Lung (tissue), 12 donors: ENCODE data around the gene HOXD11. TPM values are rescaled to one million over a fixed set of nuclear protein-coding genes. Genes with fewer than 3 reads are reported as not detected.

Experiments
- ATAC-seq: fragments of 200-7000 bp; cut with Tn5 transposase; one replicate; pipeline ENCODE4 v1.9.1; 2020; ENCODE audit warnings: moderate number of reproducible peaks; ENCODE audit not compliant: insufficient read depth, low FRiP score
- DNase-seq, 3 donors: peaks; one replicate each; pipeline ENCODE4 v3.0.0-alpha.2; 2013 to 2017
- H3K27ac ChIP-seq, 2 donors: one replicate each; pipeline ENCODE4 v1.5.1; 2013; ENCODE audit warnings: mild to moderate bottlenecking in 2 of 2, moderate library complexity in 2 of 2, control low read depth in 1 of 2, inconsistent platforms in 1 of 2, low read depth in 1 of 2, low read length in 1 of 2
- H3K27me3 ChIP-seq, 3 donors: one replicate each; pipeline ENCODE4 v1.5.1; 2013; ENCODE audit warnings: low read length in 2 of 3; ENCODE audit not compliant: control insufficient read depth in 3 of 3, insufficient read depth in 3 of 3
- H3K36me3 ChIP-seq, 4 donors: one replicate each; pipeline ENCODE4 v1.5.1; 2013; ENCODE audit warnings: low read length in 4 of 4, mild to moderate bottlenecking in 1 of 4, moderate library complexity in 1 of 4; ENCODE audit not compliant: control insufficient read depth in 4 of 4, insufficient read depth in 4 of 4
- H3K4me1 ChIP-seq, 5 donors: one replicate each; pipeline ENCODE4 v1.5.1; 2013; ENCODE audit warnings: low read length in 5 of 5, mild to moderate bottlenecking in 2 of 5, moderate library complexity in 1 of 5; ENCODE audit not compliant: control insufficient read depth in 5 of 5, insufficient read depth in 5 of 5
- H3K4me3 ChIP-seq: one replicate; pipeline ENCODE4 v1.5.1; 2013; ENCODE audit warnings: mild to moderate bottlenecking, control low read depth, moderate library complexity
- H3K9ac ChIP-seq, 2 donors: one replicate each; pipeline ENCODE4 v1.5.1; 2013; ENCODE audit warnings: low read length in 2 of 2, control low read depth in 1 of 2; ENCODE audit not compliant: insufficient read depth in 1 of 2
- H3K9me3 ChIP-seq, 4 donors: one replicate each; pipeline ENCODE4 v1.5.1; 2013; ENCODE audit warnings: low read length in 3 of 4, mild to moderate bottlenecking in 1 of 4, moderate library complexity in 1 of 4; ENCODE audit not compliant: control insufficient read depth in 4 of 4, insufficient read depth in 3 of 4
- WGBS, 2 donors: extraction: QIAGEN DNeasy Blood & Tissue Kit; methylation state at CpG; one replicate each; pipeline ENCODE4 v1.1.7; 2013; 5-methylcytosine and 5-hydroxymethylcytosine counted together
- polyA plus RNA-seq, 2 donors: library from polyadenylated mRNA; stranded (reverse); fragments of 200-250 nt; gene quantifications; one replicate each; pipeline ENCODE4 v1.2.1, GENCODE V29; 2013
- total RNA-seq, 2 donors: library from RNA; depleted of rRNA in 1 of 2; stranded (reverse); fragments of >200 nt in 1 of 2; gene quantifications; one replicate each; pipeline ENCODE4 v1.2.1, GENCODE V29; 2014 to 2021
- TF ChIP-seq, protein P1 (sequence below): IDR thresholded peaks from 2 replicates; pipeline ENCODE4 v1.5.1; 2012; ENCODE audit warnings: mild to moderate bottlenecking; ENCODE audit errors: control extremely low read depth, extremely low read depth
- donor health status: control.
- donor health status: control.
- donor health status: Bipolar disorder and iron deficiency.
- donor health status: healthy.
- donor health status: DM: yes; HTN: yes; CAD: no.

HOXD11 gene
- total and polyA plus RNA-seq, 4 donors = not detected

- Histone ChIP-seq H3K9me3 (peaks cover 0 to 4% (median 0%) of the 10 kb centered on the region in 4 donors), H3K4me3 (no peak overlapping the region), H3K4me1 (peaks cover 0 to 8% (median 5%) of the 10 kb centered on the region in 5 donors), H3K9ac (no peak overlapping the region), H3K27me3 (peaks cover 20 to 89% (median 88%) of the 10 kb centered on the region in 3 donors), H3K36me3 (no peaks in the 10 kb centered on the region), H3K27ac (no peak overlapping the region)
- WGBS, 2 donors = 2 to 3% methylated on average over 35 to 43 of the region's 43 CpGs
- DNase-seq (no peak), ATAC-seq (peak; percentile 21)
- TF ChIP-seq, protein P1, sequence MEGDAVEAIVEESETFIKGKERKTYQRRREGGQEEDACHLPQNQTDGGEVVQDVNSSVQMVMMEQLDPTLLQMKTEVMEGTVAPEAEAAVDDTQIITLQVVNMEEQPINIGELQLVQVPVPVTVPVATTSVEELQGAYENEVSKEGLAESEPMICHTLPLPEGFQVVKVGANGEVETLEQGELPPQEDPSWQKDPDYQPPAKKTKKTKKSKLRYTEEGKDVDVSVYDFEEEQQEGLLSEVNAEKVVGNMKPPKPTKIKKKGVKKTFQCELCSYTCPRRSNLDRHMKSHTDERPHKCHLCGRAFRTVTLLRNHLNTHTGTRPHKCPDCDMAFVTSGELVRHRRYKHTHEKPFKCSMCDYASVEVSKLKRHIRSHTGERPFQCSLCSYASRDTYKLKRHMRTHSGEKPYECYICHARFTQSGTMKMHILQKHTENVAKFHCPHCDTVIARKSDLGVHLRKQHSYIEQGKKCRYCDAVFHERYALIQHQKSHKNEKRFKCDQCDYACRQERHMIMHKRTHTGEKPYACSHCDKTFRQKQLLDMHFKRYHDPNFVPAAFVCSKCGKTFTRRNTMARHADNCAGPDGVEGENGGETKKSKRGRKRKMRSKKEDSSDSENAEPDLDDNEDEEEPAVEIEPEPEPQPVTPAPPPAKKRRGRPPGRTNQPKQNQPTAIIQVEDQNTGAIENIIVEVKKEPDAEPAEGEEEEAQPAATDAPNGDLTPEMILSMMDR = no peak
Measured at GRCh38 chr2:176129813-176130146, 22.7 kb downstream of the HOXD11 start.

DNA sequence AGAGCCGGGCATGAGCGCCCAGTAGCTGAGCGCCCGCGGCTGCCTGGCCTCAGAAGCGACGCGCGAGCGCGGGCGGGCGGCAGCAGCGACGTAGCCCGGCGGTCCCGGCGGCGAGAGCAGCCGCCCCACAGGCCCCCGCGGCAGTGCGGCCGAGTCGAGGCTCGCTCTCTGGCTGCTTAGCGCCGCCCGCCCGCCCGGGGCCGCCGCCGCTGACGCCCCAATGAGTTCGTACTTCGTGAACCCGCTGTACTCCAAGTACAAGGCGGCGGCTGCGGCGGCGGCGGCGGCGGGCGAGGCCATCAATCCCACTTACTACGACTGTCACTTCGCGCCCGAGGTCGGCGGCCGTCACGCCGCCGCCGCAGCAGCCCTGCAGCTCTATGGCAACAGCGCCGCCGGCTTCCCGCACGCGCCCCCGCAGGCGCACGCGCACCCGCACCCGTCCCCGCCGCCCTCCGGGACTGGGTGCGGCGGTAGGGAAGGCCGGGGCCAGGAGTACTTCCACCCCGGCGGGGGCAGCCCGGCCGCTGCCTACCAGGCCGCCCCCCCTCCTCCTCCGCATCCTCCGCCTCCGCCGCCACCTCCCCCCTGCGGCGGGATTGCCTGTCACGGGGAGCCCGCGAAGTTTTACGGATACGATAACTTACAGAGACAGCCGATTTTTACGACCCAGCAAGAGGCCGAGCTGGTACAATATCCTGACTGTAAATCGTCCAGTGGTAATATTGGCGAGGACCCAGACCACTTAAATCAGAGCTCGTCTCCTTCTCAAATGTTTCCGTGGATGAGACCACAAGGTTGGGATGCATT, 23.3 kb downstream of the HOXD11 start:
- Histone ChIP-seq H3K9ac (no peak overlapping the region), H3K4me1 (peaks cover 0 to 8% (median 5%) of the 10 kb centered on the region in 5 donors), H3K27ac (no peak overlapping the region), H3K36me3 (no peaks in the 10 kb centered on the region), H3K4me3 (no peak overlapping the region), H3K9me3 (peaks cover 0 to 4% (median 0%) of the 10 kb centered on the region in 4 donors), H3K27me3 (peaks cover 14 to 89% (median 88%) of the 10 kb centered on the region in 3 donors)
- TF ChIP-seq, protein P1 = no peak
- WGBS, 2 donors = 1 to 4% methylated on average over 60 to 99 of the region's 100 CpGs
- ATAC-seq = no peak
- DNase-seq = no peak

GRCh38 chr2:176130957-176131847, 24.1 kb downstream of the HOXD11 start:
- no peak for ATAC-seq

More at GRCh38 chr2:176130957-176131847, 24.1 kb downstream of the HOXD11 start:
- TF ChIP-seq, protein P1 = no peak
- no peak for DNase-seq
- H3K4me1 ChIP-seq = peaks cover 0 to 11% (median 9%) of the 10 kb centered on the region in 5 donors
- peaks cover 10 to 89% (median 88%) of the 10 kb centered on the region in 3 donors for H3K27me3 ChIP-seq
- 14% methylated on average over 15 of the region's 15 CpGs for WGBS, 2 donors
- no peaks in the 10 kb centered on the region for H3K36me3 ChIP-seq
- peaks cover 0 to 6% (median 0%) of the 10 kb centered on the region in 4 donors for H3K9me3 ChIP-seq
- H3K9ac ChIP-seq = no peak overlapping the region
- H3K27ac ChIP-seq = no peak overlapping the region
- H3K4me3 ChIP-seq = no peak overlapping the region
